ENCODE results near the gene BMPER. TPM values are rescaled to one million over a fixed set of nuclear protein-coding genes. Genes with fewer than 3 reads are reported as not detected.

BMPER gene
- total and polyA plus RNA-seq, 8 donors = 1.9 to 9.5 (median 4.6) TPM; not detected in 1

DNA sequence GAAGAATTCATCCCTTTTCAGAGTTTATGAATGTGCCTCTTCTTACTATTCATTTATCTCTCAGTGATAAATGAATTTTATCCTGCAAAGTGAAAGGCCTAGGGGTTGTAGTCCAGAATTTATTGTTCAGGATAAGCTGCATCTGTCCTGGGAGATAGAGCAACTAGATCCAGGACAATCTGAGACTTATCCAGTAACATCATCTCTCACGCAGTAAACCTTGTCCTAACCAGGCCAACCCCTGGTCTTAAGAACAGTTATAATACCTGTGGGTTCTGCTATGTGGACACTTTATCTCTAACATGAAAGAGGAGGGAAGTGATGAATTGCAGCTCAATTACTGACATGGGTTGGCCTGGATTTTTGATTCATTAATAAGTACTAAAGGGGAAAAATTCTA, 287.6 kb downstream of the BMPER start:
- Histone ChIP-seq H3K4me3 (no peak overlapping the region), H3K36me3 (no peaks in the 10 kb centered on the region), H3K9me3 (no peaks in the 10 kb centered on the region), H3K27ac (no peak overlapping the region), H3K27me3 (no peaks in the 10 kb centered on the region), H3K4me1 (no peaks in the 10 kb centered on the region)
- TF ChIP-seq POLR2AphosphoS5 (IDR thresholded peaks at IDR 0.05) (no peak), EP300 (IDR thresholded peaks at IDR 0.05) (no peak), POLR2A (IDR thresholded peaks at IDR 0.05) (no peak)
- TF ChIP-seq, protein P1, sequence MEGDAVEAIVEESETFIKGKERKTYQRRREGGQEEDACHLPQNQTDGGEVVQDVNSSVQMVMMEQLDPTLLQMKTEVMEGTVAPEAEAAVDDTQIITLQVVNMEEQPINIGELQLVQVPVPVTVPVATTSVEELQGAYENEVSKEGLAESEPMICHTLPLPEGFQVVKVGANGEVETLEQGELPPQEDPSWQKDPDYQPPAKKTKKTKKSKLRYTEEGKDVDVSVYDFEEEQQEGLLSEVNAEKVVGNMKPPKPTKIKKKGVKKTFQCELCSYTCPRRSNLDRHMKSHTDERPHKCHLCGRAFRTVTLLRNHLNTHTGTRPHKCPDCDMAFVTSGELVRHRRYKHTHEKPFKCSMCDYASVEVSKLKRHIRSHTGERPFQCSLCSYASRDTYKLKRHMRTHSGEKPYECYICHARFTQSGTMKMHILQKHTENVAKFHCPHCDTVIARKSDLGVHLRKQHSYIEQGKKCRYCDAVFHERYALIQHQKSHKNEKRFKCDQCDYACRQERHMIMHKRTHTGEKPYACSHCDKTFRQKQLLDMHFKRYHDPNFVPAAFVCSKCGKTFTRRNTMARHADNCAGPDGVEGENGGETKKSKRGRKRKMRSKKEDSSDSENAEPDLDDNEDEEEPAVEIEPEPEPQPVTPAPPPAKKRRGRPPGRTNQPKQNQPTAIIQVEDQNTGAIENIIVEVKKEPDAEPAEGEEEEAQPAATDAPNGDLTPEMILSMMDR (IDR thresholded peaks at IDR 0.05) = no peak
- 82 to 100% (median 91%) methylated on average over 1 of the region's 1 CpG for WGBS, 5 donors
- no peak for DNase-seq
- intact Hi-C loops (cut with DNase I; ENCODE audit: low total_unique reads) = no loop called here

DNA sequence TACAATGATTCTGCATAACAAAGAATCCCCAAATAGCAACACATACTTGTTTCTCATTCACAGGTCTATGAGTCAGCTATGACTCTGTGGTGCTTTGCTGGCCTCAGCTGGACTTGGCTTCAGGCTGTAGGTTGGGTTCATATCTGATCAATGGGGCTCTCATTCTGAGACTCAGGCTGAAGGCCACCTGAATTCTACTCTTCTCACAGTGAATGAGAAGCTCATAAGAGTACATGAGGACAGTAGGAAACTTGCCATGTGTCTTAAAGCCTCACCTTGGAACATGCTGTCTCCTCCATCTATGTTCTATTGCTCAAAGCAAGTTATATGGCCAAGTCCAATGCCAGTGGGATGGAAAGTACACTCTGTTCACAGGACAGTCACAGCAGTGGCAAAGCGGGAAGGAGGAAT, 292.9 kb downstream of the BMPER start:
- 88 to 100% (median 93%) methylated on average over 1 of the region's 1 CpG for whole genome bisulfite sequencing, 5 donors
- Histone ChIP-seq H3K4me3 (no peak overlapping the region), H3K4me1 (no peaks in the 10 kb centered on the region), H3K27ac (no peak overlapping the region), H3K9me3 (no peaks in the 10 kb centered on the region), H3K27me3 (no peaks in the 10 kb centered on the region), H3K36me3 (no peaks in the 10 kb centered on the region)
- intact Hi-C loops (cut with DNase I; ENCODE audit: low total_unique reads) = no loop called here
- TF ChIP-seq POLR2AphosphoS5 (IDR thresholded peaks at IDR 0.05) (no peak), POLR2A (IDR thresholded peaks at IDR 0.05) (no peak), EP300 (IDR thresholded peaks at IDR 0.05) (no peak)
- TF ChIP-seq, protein P1 (IDR thresholded peaks at IDR 0.05) = no peak
- no peak for DNase-seq

Measured in stomach (tissue), 9 donors.